ENCODE measurements around the gene LNX2.
"Not testable (repeated sequence)": the region's sequence is repeated elsewhere in the genome, so short reads cannot be mapped to it uniquely, and the experiment has no call there.

Gene LNX2

GRCh38 chr13:27636589-27637288 is 16.4 kb upstream of the LNX2 start:
- DNase-seq: no peak

DNA sequence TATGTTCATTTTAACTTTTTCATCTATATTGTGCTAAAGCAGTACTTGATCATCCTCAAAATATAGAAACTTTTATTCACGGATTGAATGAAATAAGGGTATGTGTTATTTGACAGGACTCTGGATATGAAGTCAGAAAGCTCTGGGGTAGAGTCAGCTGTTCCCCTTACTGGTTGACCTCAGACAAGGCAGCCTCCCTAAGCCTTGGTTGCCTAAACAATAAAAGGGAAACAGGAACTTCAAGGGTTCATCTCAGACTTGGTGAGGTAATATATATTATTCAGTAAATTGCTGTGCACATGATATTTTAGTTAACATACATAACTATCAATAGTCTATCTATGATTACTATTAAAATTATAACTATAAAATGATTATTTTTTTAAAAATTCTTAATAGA is 14.9 kb upstream of the LNX2 start:
- DNase-seq: no peak

DNA sequence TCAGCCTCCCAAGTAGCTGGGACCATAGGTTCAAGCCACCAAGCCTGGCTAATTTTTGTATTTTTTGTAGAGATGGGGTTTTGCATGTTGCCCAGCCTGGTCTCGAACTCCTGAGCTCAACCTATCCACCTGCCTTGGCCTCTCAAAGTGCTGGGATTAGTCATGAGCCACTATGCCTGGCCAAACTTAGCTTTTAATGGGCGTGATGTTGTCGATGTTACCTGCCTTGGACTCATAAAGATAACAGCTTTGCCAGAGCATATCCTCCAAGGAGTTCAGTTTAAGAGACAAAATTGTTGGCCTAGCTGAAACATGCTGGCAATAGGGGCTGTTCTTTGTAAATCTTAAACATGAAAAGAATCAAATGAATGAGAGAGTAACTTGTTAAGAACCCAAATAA is 14.5 kb upstream of the LNX2 start:
- DNase-seq: no peak

- DNase-seq: no peak
Observed at GRCh38 chr13:27634231-27634630, 13.9 kb upstream of the LNX2 start.

- no peak for DNase-seq
Observed at GRCh38 chr13:27632648-27633047, 12.3 kb upstream of the LNX2 start.

- no peak for DNase-seq
Observed at GRCh38 chr13:27632214-27632613, 11.9 kb upstream of the LNX2 start.

DNA sequence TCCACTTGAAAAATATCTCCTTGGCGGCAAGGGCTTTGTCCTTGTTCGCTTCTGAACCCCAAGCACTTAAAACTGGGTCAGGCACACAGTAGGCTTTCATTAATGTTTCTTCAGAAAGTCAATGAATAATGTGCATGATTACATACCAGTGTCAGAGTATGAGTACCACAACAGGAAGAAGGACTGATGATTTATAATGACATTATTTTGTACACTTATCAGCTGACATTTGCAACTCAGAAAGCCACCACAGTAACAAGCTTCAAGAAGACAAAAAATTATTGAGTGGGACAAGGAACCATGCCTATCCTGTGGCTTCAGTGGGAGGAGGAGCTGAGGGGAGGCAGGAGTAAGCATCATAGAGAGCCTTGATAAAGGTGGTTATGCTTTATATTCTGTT is 11.3 kb upstream of the LNX2 start:
- no peak for DNase-seq

DNA sequence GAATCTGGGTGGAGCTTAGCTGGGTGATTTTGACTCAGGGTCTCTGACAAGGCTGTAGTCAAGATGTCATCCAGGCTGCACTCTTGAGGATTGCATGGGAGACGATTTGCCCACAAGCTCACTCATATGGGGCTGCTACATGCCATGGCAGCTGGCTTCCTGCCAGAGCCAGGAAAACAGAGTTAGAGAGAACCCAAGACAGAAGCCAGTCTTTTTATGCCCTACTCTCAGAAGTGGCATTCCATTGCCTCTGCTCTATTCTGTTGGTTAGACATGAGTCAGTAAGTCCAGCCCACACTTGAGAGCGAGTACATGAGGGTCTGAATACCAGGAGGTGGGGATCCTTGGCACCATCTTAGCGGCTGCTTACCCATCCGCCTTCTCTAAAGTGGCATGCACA is 10.8 kb upstream of the LNX2 start:
- DNase-seq: no peak

DNA sequence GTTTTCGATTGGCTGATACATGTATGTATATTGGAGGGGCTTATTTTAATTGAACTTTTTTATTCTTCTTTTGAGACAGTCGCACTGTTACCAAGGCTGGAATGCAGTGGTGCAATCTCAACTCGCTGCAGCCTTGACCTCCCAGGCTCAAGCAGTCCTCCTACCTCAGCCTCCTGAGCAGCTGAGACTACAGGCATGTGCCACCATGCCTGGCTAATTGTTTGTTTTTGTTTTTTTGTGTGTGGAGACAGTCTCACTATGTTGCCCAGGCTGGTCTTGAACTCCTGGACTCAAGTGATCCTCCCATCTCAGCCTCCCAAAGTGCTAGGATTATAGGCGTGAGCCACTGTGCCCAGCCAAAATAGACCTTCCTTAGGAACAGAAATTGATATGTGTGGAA is 8.4 kb upstream of the LNX2 start:
- not testable (repeated sequence) for DNase-seq

DNA sequence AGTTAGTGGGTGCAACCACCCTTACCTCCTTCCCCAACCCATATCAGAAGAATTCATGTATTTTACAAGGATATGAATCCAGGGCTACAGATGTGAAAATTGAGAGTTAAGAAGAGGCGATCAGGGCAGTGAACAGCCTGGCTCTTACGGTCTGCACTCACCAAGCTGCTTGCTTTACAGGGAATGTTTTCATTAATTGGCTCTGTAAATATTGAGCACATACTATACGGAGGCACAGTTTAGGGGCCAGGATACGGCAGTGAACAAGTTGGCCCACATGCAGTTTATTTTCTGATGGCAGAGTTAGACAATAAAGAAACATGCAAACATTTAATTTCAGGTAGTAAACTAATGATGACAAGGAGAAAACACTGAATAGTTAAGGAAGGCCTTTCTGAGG is 7.8 kb upstream of the LNX2 start:
- DNase-seq: no peak

GRCh38 chr13:27627380-27627779 is 7.1 kb upstream of the LNX2 start:
- peak; percentile 25 for DNase-seq

GRCh38 chr13:27625839-27626238 is 5.5 kb upstream of the LNX2 start:
- no peak for DNase-seq

DNA sequence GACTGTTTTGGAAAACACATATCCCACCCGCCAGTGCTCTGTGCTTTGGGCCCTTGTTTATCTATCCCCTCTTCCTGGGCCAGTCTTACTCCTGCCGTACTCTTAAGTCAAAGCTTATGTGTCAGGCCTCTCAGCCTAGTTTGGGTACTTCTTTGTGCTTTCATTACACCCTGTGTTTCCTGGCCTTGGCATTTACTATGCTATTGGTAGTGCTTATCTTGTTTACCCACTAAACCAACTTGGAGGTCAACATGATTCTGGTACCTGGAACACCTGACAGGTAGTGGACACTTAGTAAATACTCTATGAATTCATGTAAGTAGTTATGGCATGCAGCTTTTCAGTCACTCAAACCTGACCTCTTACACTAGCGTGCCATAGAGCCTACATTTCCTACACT is 3.7 kb upstream of the LNX2 start:
- no peak for DNase-seq

DNA sequence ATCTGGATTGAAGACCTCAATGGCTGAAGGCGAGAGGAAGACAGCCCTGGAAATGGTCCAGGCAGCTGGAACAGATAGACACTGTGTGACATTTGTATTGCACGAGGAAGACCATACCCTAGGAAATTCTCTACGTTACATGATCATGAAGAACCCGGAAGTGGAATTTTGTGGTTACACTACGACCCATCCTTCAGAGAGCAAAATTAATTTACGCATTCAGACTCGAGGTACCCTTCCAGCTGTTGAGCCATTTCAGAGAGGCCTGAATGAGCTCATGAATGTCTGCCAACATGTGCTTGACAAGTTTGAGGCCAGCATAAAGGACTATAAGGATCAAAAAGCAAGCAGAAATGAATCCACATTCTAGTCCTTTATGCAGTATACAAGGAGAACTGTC is 2.6 kb upstream of the LNX2 start:
- no peak for DNase-seq

DNA sequence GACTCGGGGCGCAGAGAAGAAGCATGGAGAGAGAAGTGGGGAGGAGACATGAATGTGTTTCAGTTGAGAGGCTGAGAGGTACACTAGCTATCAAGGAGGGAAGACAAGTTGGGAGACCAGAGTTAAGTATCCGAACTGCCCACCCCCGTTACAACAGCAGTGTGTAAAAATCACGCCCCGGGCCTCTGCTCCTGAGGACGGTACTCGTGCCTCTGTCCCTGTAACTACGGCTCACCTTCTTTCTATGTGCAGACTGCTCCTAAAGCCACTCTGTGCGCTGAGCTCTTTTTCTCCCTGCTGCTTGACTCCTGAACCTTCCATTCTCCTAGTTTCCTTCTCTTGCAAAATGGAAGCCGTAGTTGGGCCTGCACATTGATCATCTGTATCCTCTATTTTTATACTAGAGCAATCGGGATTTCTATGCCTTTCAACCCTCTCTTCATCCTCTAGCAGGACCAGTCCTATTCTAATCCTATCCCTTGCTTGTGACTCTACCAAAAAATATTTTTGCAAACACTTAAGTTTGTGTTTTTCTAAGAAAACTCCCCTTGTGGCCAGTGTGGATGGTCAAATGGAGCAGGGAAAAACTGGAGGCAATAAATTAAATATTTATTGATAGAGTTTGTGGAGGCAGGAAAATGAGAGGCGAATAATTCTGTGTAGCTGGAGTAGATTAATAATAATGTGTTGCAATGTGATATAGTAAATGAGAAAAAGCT is 1.9 kb upstream of the LNX2 start:
- DNase-seq: no peak

DNA sequence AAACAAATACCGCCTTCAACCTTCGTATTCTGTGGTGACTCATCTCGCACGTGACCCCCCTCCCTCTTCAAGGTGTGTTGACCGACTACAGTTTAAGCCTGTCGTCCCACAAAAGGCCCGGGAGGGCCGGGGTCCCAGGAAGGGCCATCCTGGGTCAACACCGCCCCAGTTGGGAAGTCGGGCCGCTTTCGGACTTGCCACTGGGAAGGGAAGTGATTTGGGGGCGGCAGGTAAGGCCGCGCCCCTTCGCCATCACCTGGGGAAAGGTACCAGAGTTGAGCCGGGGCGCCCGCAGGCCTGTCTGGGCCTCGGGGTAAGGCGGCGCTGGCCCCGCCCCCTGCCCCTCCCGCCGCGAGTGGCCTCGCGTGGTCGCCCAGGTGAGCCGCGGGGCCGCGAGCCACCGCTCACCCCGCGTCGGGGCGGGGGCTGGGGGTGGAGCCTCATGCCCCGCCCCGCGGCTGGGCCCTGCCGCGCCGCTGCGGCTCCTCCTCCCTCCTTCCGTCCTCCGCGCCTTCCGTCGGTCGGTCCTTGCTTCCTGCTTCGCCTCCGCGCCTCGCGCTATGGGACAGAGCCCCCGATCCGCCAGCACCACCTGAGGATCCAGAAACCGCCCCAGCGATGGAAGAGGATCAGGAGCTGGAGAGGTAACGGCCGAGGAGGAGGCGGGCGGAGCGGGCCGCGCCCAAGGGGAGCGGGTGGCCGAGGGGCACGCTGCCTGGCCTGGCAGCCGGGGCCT is 1.2 kb upstream of the LNX2 start, which contains the start of gene POLR1D:
POLR1D (plus strand) TSS at position 527 of the 736 bp plus-strand sequence; CDS start at position 619, 92 bp downstream.
- DNase-seq: peak; percentile 81

DNA sequence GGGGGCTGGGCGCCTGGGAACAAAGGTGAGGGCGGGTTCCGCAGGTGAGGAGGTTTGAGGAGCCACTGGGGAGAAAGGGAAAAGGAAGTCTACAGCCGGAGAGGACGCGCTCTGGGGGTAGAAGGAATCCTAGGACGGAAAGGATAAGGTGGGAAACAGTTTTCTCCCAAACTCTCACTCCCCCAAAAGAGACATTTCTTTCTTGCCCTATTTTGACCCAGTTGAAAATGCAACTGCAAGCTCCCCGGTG is 712 bp upstream of the LNX2 start:
- DNase-seq: peak; percentile 64

DNA sequence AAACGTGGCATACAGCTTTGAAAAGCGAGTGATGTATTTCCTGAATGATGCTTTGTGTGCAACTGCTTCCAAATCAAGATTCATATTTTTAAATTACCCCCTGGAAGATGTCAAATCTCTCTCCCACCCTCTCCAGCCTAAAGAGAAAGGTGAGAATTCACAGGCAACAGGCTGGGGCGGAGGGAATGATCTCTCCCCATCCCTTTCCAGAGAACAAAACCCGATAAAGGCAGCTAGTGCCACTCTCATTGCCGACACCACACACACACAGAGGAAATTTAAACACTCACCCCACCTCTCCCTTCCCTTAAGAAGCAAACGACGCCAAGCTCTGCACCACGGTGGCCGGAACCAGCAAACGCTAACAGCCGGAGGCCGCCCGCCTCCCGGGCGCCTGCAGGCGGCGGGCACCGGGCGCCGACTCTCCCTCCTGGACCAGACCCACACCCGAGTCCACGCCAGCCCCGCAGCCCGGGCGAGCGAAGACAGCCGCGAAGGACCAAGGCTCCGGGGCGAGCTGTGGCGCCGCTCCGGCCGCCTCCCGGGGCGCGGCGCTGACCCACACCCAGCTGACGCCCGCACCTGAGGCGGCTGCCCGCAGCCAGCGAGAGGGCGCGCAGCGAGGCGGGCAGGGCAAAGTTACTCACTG is 477 bp downstream of the LNX2 start:
- no peak for DNase-seq

DNA sequence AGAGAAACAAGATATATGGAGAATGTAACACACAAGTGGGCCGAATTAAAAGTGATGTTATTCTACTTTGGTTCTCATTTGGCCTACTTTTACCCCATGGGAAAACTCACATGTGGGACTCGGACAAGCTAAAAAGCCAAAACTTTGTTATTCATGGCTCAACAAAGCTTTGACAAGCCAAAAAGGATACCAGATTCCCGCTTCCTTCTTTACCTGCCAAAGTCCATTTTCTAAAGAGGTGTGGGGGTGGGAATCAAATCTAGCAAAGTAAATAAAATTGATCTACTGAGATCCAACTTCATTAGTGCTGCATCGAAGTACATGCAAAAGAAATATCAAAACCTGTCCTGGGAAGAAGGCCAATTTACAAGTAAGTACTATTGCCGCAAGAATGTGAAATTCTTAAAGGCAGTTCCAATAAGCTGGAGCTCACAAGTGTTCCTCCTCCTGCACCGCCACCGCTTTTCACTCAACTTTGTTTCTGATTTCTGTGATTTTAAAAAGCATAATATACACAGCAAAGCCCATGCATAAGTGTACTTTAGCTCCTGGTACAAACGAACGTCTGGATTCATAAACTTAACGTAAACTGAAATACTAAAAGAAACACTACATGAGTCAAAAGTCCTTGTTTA is 1.1 kb downstream of the LNX2 start:
- no peak for DNase-seq

DNA sequence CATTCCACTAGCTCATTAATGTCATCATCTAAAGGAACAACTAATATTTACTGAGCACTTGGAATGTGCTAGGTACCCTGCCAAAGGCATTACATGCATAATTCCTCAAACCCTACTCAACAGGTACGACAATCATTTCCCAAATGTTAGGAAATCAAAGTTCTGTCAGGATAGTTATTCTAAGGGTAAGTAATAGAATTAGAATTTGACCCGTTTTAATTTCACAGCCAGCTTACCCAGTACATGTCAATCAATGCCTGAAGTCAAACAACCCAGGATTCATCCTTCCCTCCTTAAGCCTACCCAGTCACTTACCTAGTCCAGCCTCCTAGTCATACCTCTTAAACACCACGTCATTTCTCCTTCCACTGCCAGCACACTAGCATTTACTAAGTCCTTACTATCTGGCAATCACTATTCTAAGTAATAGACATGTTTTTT is 2.4 kb downstream of the LNX2 start:
- no peak for DNase-seq

GRCh38 chr13:27613628-27614027 is 6.7 kb downstream of the LNX2 start:
- DNase-seq: no peak

- DNase-seq: no peak
Observed at GRCh38 chr13:27607125-27607524, 13.2 kb downstream of the LNX2 start.

GRCh38 chr13:27605610-27606200 is 14.6 kb downstream of the LNX2 start:
- no peak for DNase-seq

All from NCI-H510A treated with DMSO at 0.1 percent for 48 hours (cell line).